ENCODE results near the gene TUNAR. TPM values are rescaled to one million over a fixed set of nuclear protein-coding genes. Genes with fewer than 3 reads are reported as not detected.

TUNAR gene
- polyA plus RNA-seq, 1 experiment = not detected

- no peak for DNase-seq (ENCODE audit: low read depth, low spot score)
- ChIA-PET POLR2A (no interaction called here), CTCF (no interaction called here)
- no peak for TF ChIP-seq CTCF (IDR thresholded peaks at IDR 0.05; ENCODE audit: low read depth, low read length)
- Histone ChIP-seq H3K4me3 (ENCODE audit: low read depth, low read length) (no peak overlapping the region), H3K27ac (ENCODE audit: low read depth, low read length) (no peak overlapping the region), H3K9me3 (ENCODE audit: control insufficient read depth, insufficient read depth, low read length) (peaks cover 2% of the 10 kb centered on the region; the same call in 1 of the 2 replicates), H3K27me3 (ENCODE audit: control insufficient read depth, insufficient read depth, low read length) (no peaks in the 10 kb centered on the region)
Measured at GRCh38 chr14:95838862-95839261, 37.8 kb upstream of the TUNAR start.

GRCh38 chr14:95840094-95840700, 36.4 kb upstream of the TUNAR start:
- TF ChIP-seq CTCF (IDR thresholded peaks at IDR 0.05; ENCODE audit: low read depth, low read length) = no peak
- H3K9me3 ChIP-seq (ENCODE audit: control insufficient read depth, insufficient read depth, low read length) = peaks cover 2% of the 10 kb centered on the region; the same call in 1 of the 2 replicates
- ChIA-PET POLR2A (no interaction called here), CTCF (no interaction called here)
- no peak overlapping the region for H3K4me3 ChIP-seq (ENCODE audit: low read depth, low read length)
- H3K27me3 ChIP-seq (ENCODE audit: control insufficient read depth, insufficient read depth, low read length) = no peaks in the 10 kb centered on the region
- no peak overlapping the region for H3K27ac ChIP-seq (ENCODE audit: low read depth, low read length)
- DNase-seq (ENCODE audit: low read depth, low spot score) = no peak

GRCh38 chr14:95841668-95842067, 35.0 kb upstream of the TUNAR start:
- POLR2A ChIA-PET = no interaction called here
- no peak for TF ChIP-seq CTCF (IDR thresholded peaks at IDR 0.05; ENCODE audit: low read depth, low read length)
- Histone ChIP-seq H3K9me3 (ENCODE audit: control insufficient read depth, insufficient read depth, low read length) (no peaks in the 10 kb centered on the region; the same call in 1 of the 2 replicates), H3K27ac (ENCODE audit: low read depth, low read length) (no peak overlapping the region), H3K4me3 (ENCODE audit: low read depth, low read length) (no peak overlapping the region), H3K27me3 (ENCODE audit: control insufficient read depth, insufficient read depth, low read length) (no peaks in the 10 kb centered on the region)
- CTCF ChIA-PET = no interaction called here
- no peak for DNase-seq (ENCODE audit: low read depth, low spot score)

- no peaks in the 10 kb centered on the region; the same call in 1 of the 2 replicates for H3K9me3 ChIP-seq (ENCODE audit: control insufficient read depth, insufficient read depth, low read length)
- H3K27ac ChIP-seq (ENCODE audit: low read depth, low read length) = no peak overlapping the region
- ChIA-PET POLR2A (no interaction called here), CTCF (no interaction called here)
- no peak for DNase-seq (ENCODE audit: low read depth, low spot score)
- no peak overlapping the region for H3K4me3 ChIP-seq (ENCODE audit: low read depth, low read length)
- H3K27me3 ChIP-seq (ENCODE audit: control insufficient read depth, insufficient read depth, low read length) = no peaks in the 10 kb centered on the region
- TF ChIP-seq CTCF (IDR thresholded peaks at IDR 0.05; ENCODE audit: low read depth, low read length) = no peak
Measured at GRCh38 chr14:95849761-95850160, 26.9 kb upstream of the TUNAR start.

GRCh38 chr14:95850429-95850828, 26.2 kb upstream of the TUNAR start:
- DNase-seq (ENCODE audit: low read depth, low spot score) = no peak
- CTCF ChIA-PET = no interaction called here
- Histone ChIP-seq H3K9me3 (ENCODE audit: control insufficient read depth, insufficient read depth, low read length) (no peaks in the 10 kb centered on the region; the same call in 1 of the 2 replicates), H3K27ac (ENCODE audit: low read depth, low read length) (no peak overlapping the region), H3K4me3 (ENCODE audit: low read depth, low read length) (no peak overlapping the region), H3K27me3 (ENCODE audit: control insufficient read depth, insufficient read depth, low read length) (no peaks in the 10 kb centered on the region)
- POLR2A ChIA-PET = no interaction called here
- TF ChIP-seq CTCF (IDR thresholded peaks at IDR 0.05; ENCODE audit: low read depth, low read length) = no peak
